ENCODE measurements around the gene LAGE3.

The LAGE3 gene

DNA sequence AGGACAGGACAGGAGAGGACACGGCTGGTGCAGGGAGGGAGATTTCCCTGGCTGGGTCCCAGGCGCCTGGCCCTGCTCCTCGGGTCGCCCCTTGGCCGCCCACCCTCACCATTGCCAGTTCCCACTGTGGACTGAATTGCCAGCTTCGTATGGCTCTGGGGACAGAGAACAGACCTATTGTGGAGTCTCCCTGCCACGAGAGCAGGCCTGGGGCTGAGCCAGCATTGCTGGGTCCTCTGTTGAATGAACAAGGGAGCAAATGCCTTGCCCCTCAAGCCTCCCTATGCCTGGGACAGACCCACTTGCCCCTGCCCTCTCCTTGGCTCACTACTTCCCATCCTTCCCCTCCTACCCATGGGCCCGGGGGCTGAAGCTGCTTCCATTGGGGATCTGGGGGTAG is 16.7 kb downstream of the LAGE3 start:
- H3K4me3 ChIP-seq (ENCODE audit: low read length) = no peak overlapping the region
- no peak for TF ChIP-seq ZNF274 (IDR thresholded peaks at IDR 0.05; ENCODE audit: low read depth, low read length)

GRCh38 chrX:154460326-154460725 is 18.8 kb downstream of the LAGE3 start:
- no peak for TF ChIP-seq ZNF274 (IDR thresholded peaks at IDR 0.05; ENCODE audit: low read depth, low read length)
- H3K4me3 ChIP-seq (ENCODE audit: low read length) = no peak overlapping the region

- H3K4me3 ChIP-seq (ENCODE audit: low read length) = no peak overlapping the region
Observed at GRCh38 chrX:154459832-154460231, 19.2 kb downstream of the LAGE3 start.

GRCh38 chrX:154458954-154459778 is 19.9 kb downstream of the LAGE3 start:
- no peak for TF ChIP-seq ZNF274 (IDR thresholded peaks at IDR 0.05; ENCODE audit: low read depth, low read length)
- peak overlapping the region; percentile 57 for H3K4me3 ChIP-seq (ENCODE audit: low read length)

More at GRCh38 chrX:154459832-154460231, 19.2 kb downstream of the LAGE3 start:
- TF ChIP-seq ZNF274 (IDR thresholded peaks at IDR 0.05; ENCODE audit: low read depth, low read length) = no peak

DNA sequence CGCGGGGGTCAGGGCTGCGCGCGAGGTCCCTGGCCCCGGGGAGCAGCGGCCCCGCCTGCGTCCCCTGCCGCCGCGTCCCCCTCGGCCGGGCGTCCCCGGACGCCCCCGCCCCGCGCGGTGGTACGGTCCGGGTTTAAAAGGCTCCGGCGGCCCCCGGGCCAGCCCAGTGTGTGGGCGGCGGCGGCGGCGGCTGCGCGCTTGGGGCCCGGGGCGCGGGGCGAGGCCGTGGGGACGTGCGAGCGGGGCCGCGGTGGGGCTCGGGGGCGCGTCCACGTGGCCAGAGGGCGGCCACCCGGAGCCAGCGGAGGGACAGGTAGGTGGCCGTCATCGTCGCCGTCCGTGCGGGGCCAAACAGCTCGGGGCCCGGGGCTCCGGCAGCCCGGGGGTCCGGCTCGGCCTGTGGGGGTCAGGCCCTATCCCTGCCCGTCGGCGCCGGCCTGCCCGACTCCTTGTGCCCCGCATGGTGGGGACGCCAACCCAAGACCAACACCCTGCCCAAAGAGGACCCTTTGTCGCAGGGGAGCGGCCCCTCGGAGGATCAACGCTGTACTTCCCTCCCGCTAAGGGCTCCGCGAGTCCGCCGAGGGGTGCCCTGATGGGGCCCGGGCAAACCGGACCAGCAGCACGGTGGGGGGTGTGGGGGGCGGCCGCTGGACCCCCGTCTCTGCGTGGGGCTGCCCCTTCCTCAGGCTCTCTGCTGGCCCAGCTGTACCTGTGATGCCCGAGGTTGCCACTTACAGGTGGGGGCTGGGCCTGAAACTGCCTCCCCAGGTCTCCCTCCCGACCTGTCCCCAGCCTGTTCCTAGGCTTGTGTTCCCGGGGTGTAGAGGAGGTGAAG is 20.7 kb downstream of the LAGE3 start, which contains the start of gene PLXNA3:
TSS of gene PLXNA3 (plus strand) at position 166 of the 838 bp plus-strand sequence. CDS start 1,903 bp downstream, outside the sequence.
- TF ChIP-seq ZNF274 (IDR thresholded peaks at IDR 0.05; ENCODE audit: low read depth, low read length) = no peak
- H3K4me3 ChIP-seq (ENCODE audit: low read length) = peak within 1 kb of the TSS; percentile 57

- H3K4me3 ChIP-seq (ENCODE audit: low read length) = peak overlapping the region; percentile 51; the same call in 1 of the 2 replicates
- no peak for TF ChIP-seq ZNF274 (IDR thresholded peaks at IDR 0.05; ENCODE audit: low read depth, low read length)
Observed at GRCh38 chrX:154457491-154458115, 21.5 kb downstream of the LAGE3 start.

DNA sequence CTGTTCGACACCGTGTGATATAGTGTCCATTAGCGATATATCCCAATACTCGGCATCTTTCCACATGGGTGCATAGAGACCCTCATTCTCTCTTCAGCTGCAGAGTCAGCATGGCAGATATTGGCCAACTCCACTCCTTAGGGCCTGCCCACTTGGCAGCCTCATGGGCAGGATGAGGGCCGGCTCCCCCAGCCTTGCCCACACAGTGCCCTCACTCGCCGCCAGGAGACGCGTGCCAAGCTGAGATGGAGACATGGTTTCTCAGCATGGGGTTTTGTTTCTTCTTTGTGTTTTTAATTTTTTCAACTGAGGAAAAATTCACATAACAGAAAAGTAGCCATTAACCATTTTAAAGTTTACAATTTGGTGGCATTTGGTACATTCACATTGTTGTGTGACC is 26.3 kb downstream of the LAGE3 start:
- TF ChIP-seq ZNF274 (IDR thresholded peaks at IDR 0.05; ENCODE audit: low read depth, low read length) = no peak
- H3K4me3 ChIP-seq (ENCODE audit: low read length) = no peak overlapping the region

DNA sequence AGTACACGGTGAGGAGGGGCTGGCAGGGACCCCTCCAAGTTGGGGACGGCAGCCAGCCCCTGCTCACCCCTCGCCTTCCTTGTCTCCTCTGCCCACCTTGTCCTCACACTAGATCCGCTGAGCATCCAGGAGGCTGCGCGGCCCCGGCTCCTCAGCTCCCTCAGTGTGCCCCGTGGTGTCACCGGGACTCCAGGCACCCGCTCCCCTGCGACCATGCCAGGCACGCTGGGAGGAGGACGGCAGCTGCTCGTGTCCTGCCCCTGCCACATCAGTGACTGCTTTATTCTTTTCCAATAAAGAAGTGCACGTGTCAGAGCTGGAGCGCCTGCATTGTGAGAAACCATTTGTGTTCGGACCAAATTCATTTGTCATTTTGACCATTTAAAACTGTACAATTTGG is 28.8 kb downstream of the LAGE3 start:
- no peak overlapping the region for H3K4me3 ChIP-seq (ENCODE audit: low read length)
- no peak for TF ChIP-seq ZNF274 (IDR thresholded peaks at IDR 0.05; ENCODE audit: low read depth, low read length)

DNA sequence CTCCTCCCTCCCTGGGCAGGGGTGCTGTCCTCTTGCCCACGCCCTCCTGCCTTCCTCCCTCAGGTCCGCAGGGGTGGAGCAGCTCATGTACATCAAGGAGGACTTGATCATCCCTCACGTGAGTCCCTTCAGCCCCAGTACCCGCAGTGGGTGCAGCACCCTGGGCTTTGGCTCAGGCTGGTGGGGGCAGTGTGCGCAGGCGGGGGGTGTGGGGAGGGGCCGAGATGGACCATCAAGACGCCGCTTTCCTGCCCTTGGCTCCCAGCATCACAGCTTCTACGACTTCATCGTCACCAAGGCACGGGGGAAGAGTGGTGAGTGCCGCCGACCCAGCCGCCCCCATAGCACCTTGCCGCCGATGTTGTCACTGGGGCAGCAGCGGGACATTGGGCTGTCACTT is 29.5 kb downstream of the LAGE3 start:
- no peak for TF ChIP-seq ZNF274 (IDR thresholded peaks at IDR 0.05; ENCODE audit: low read depth, low read length)

GRCh38 chrX:154448484-154448883 is 30.6 kb downstream of the LAGE3 start:
- no peak for TF ChIP-seq ZNF274 (IDR thresholded peaks at IDR 0.05; ENCODE audit: low read depth, low read length)
- no peak overlapping the region for H3K4me3 ChIP-seq (ENCODE audit: low read length)

More for the DNA sequence above, 29.5 kb downstream of the LAGE3 start:
- no peak overlapping the region for H3K4me3 ChIP-seq (ENCODE audit: low read length)

- TF ChIP-seq ZNF274 (IDR thresholded peaks at IDR 0.05; ENCODE audit: low read depth, low read length) = no peak
- H3K4me3 ChIP-seq (ENCODE audit: low read length) = no peak overlapping the region
Observed at GRCh38 chrX:154446430-154446829, 32.7 kb downstream of the LAGE3 start.

- TF ChIP-seq ZNF274 (IDR thresholded peaks at IDR 0.05; ENCODE audit: low read depth, low read length) = no peak
- H3K4me3 ChIP-seq (ENCODE audit: low read length) = no peak overlapping the region
Observed at GRCh38 chrX:154445776-154446175, 33.3 kb downstream of the LAGE3 start.

DNA sequence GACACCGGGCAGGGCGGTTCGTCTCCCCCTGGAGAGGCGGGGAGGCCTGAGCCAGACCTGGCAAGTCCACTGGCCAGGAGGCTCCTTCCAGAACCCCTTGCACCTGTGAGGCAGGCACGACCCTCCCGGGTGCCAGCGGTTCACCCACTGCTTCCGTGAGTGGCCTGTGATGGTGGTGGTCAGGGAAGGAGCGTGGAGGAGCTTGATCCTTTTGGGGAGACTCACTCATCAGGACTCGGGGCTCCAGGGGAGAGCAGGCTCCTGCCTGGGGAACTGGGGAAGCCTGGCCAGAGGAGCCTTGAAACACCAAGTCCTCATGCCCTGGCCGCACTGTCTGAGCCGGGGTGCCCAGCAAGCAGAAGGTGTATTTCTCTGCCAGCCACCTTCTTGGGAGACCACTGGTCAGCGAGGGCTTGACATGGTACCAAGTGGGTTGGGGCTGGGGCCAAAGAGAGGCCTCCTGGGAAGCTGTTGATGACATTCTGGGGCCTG is 34.3 kb downstream of the LAGE3 start:
- TF ChIP-seq ZNF274 (IDR thresholded peaks at IDR 0.05; ENCODE audit: low read depth, low read length) = no peak
- H3K4me3 ChIP-seq (ENCODE audit: low read length) = peak overlapping the region; percentile 80; the same call in 1 of the 2 replicates
